ENCODE data around the gene PIP4K2A.

- TF ChIP-seq, protein P1, sequence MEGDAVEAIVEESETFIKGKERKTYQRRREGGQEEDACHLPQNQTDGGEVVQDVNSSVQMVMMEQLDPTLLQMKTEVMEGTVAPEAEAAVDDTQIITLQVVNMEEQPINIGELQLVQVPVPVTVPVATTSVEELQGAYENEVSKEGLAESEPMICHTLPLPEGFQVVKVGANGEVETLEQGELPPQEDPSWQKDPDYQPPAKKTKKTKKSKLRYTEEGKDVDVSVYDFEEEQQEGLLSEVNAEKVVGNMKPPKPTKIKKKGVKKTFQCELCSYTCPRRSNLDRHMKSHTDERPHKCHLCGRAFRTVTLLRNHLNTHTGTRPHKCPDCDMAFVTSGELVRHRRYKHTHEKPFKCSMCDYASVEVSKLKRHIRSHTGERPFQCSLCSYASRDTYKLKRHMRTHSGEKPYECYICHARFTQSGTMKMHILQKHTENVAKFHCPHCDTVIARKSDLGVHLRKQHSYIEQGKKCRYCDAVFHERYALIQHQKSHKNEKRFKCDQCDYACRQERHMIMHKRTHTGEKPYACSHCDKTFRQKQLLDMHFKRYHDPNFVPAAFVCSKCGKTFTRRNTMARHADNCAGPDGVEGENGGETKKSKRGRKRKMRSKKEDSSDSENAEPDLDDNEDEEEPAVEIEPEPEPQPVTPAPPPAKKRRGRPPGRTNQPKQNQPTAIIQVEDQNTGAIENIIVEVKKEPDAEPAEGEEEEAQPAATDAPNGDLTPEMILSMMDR (IDR thresholded peaks at IDR 0.05), result no peak
- TF ChIP-seq POLR2AphosphoS5 (IDR thresholded peaks at IDR 0.05) (no peak), EP300 (IDR thresholded peaks at IDR 0.05) (no peak), POLR2A (IDR thresholded peaks at IDR 0.05) (no peak)
These were observed 153.5 kb downstream of the PIP4K2A start for GRCh38 chr10:22560913-22561239.
